GM18498 (cell line): ENCODE data around the gene DNAL4.

Experiments
- ATAC-seq: cut with Tn5 transposase; IDR thresholded peaks from one replicate; pipeline ENCODE4 v1.9.1; 2021; ENCODE audit warnings: mild to moderate bottlenecking, moderate library complexity; ENCODE audit not compliant: unreplicated experiment

DNAL4 gene

DNA sequence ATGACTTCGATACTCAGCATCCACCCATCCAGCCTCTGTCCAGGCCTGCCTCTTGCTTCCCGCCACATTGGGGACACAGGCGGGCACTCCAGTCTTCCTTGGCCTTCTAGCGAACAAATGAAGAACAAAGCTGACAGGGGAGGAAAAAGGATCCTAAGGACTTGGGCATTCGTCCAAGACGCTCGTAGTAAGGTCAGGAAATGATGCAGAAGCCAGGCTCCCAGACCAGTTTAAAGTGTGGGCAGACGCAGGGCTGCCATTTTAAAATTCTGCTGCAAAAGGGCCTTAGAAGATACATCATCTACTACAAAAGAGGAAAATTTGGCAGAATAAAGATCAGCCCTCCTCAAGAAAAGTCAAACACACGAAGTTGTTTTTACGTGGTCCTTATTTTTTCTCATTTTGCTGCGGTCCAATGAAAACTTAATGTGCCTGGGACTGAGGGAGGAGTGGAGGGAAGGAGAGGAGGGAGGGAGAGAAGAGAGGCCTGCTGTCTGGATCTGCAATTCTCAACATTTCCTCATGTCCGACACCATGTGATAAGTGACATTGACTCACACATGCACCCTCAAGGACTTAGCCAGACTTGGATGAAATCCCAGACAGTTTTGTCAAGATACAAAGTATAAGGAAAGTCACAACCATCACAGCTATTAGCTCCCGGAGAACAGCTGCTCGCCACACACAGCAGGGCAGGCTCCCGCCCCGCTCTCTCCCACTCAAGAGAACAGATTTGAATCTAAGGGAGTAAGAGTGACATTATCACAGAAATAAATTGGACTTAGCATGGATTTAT is 5.7 kb downstream of the DNAL4 start:
- ATAC-seq: no peak

DNA sequence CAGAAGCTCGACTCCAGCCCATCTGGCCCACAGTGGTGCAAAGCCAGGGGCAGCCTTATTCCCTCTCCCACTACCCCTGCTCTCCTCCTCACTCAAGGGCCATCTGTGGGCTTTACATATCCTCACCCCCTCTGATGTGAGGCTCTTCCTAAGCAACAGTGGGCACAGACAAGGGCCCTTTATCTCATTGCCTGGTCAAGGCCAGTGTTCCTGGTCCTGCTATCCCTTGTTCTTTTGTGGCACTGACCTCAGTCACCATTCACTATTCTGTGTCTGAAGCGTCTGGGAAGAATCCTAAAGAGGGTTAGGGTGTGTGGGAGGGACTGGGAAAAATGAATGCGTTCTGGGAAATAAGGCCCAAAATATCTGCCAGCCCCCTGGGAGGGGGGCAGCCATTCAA is 7.3 kb downstream of the DNAL4 start:
- ATAC-seq: no peak

DNA sequence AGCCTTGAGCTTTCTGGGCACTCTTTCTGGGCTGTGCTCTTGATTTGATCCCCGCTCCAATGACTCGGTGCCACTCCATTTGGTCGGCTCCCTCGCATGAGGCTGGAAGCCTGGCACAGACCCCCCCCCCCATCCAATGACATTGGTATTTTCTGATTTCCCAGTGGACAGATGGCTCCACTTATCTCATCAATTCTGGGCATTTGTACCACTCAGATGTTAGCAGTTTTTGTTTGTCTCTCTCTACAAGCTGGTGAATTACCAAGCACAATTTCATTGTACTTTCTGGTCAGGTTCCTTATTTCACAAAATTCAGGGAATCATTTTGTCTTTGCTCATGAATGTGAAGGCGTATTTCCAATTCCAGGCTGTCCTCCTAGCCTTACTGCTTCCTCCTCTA is 9.1 kb downstream of the DNAL4 start:
- ATAC-seq: no peak

DNA sequence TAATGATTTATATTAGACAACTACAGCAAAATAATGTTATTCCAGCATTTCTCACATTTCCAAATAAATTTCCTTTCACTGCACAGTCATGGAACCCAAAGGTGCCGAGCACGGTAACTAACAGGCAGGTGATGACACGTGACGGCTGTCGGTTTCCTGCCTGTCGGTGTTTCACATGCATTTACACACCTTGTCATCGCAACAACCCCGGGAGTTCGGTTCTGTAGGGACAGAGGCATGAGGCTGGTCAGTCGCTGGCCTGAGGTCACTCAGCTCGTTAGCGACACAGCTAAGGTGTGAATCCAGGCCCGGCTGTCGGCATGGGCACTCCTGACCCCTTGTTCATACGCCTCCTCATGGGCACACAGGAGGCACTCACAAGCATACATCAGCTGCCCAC is 9.9 kb downstream of the DNAL4 start:
- no peak for ATAC-seq

DNA sequence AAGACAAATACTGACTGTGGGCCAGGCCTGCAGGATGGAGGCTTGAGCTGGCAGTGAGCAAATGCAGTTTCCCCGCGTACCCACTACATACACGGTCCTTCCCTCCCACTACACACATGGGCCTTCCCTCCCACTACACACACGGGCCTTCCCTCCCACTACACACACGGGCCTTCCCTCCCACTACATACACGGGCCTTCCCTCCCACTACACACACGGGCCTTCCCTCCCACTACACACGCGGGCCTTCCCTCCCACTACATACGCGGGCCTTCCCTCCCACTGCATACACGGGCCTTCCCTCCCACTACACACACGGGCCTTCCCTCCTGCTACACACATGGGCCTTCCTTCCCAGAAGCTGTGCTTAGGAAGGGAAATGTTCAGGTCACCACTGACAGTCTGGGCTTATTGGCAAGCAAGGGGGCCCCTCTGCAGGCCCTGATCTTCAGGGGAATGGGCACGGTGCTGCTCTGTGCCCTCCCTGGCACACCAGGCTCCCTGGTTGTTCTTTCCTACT is 10.8 kb downstream of the DNAL4 start:
- no peak for ATAC-seq

DNA sequence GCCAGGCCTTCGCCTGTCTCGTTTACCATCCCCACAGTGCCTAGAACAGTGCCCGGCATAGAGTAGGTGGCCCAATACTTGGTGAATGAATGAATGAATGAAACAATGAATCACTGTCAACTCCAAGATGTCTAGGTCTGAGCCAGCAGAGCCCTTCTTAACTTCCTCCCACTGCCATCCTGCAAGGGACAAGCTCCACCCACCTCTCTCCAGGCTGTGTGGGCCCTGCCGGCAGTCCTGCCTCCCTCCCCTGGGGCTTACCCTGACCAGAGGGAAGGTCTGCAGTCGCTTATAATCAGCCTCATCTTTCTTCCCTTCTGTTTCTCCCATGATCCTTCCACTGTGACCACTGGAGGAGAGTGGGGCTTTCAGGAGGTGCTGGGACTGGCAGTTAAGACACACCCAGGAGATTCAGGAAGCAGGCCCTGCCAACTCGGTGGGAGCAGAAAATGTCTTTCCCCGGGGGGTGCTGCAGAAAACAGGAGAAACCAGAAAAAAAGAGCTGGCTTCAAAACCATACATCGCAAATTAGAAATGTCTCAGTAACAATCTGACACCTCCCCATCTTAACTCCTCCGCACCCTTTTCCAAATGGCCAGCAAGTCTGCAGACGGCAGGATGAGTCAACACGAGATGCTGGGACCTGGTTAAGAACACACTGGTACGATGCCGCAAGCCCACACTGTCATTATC is 11.4 kb downstream of the DNAL4 start:
- ATAC-seq: no peak

DNA sequence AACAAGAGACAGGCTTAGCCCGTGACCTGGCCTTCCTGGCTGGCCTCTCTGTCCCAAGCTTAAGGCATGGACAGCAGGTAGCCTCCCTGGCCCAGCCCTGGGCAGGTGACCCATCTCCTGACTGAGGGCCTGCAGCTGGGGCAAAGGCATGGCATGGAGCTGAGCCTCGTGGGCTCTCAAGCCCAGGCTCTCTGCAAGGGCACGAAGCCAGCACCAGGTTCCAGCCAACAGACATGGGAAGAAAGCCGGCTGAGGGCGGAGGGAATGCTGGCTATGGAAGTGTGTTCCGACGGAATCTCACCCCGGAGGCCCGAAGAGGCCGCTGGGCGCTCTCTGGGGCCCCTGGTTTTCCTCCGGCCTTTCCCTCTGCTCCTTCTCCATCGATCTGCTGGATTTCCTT is 12.9 kb downstream of the DNAL4 start:
- ATAC-seq: no peak

DNA sequence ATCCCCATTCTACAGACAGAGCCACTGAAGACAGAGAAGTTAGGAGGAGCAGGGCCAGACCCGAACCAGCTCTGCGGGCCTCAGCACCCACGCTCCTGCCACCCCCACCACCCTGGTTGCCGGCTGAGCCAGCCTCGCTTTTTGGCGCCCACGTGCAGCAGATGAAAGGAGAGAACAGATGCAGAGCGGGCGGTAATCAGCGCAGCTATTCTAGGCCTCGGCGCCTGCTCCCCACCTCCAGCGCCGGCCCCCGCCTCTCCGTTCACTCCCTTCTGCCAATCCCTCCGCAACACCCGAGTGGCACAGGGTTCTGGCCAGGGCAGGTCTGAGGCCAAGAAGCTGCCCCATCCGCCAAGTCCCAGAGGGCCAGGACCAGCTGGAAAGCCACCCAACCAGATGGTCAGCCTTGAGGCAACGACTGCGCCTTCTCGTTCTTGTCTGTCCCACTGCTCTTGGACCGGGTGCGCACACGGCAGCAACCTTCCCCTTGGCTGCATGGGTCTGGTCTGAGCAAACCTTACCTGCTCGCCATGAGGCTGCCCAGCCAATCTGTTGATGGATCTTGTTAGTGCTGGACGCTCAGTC is 16.8 kb downstream of the DNAL4 start:
- ATAC-seq: no peak

DNA sequence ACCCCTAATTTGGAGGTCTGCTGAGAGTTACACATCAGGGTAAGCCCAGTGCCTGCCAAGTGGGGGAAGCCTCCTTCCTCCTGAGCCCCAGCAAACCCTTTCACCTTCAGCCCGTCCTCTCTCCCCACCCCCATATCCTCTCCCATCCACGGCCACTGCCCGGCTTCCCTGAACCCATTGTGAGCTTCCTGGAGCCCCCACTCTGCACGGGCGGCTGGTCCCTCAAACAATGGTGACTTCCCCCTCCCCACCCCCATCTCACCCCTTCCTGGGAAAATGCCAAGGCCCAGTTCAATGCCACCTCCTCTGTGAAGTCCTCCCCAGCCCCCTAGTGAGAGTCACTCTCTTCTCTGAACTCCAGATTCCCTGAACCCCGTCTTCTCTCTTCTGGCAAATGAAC is 17.9 kb downstream of the DNAL4 start:
- ATAC-seq: no peak

DNA sequence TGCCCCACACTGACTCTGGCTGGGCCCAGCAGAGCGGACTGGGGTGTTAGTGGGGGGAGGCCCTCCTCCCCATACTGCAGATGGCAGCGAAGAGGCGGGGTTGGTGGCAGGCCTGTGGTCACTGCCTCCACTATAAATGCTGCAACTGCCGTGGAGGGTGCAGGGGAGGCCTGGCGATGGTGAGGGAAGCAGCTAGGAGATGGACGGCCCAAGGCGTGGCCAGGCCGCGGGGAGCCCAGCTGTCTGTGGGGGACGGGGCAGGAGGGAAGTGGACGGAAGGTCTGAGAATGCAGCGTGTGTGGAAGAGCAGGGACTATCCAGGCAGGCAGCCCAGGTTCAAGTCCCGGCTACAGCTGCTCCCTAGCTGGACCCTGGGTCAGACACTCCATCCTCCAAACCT is 18.3 kb downstream of the DNAL4 start:
- no peak for ATAC-seq

DNA sequence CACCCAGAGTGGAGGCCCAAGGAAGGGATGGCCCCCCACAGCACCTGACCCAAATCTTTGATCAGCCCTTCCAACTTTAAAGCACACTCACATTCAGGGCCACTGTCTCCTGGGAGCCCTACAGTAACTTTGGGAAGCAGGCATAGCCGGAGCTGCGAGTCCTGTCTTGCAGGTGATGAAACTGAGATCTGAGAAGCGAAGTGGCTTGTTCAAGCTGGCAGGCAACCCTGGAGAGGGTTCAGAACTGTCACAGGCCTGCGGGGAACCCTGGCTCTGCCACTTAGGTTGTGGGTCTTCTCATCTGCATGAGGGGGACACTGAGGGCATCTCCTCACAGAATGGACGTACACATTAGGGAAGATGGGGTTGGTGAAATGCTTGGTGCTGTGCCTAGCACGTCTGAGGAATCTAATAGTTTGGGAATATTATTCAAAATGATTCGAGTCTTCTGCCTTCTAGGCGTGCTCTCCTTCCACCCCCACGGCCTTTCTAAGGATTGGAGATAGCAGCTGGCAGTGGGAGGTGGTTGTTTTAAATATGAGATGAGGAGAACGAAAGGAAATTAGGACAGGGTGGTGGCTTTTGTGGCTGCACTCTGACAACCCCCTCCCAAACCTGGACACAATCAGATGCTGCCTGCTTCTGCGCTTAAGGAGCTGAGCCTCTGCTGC is 19.3 kb downstream of the DNAL4 start:
- ATAC-seq: no peak

DNA sequence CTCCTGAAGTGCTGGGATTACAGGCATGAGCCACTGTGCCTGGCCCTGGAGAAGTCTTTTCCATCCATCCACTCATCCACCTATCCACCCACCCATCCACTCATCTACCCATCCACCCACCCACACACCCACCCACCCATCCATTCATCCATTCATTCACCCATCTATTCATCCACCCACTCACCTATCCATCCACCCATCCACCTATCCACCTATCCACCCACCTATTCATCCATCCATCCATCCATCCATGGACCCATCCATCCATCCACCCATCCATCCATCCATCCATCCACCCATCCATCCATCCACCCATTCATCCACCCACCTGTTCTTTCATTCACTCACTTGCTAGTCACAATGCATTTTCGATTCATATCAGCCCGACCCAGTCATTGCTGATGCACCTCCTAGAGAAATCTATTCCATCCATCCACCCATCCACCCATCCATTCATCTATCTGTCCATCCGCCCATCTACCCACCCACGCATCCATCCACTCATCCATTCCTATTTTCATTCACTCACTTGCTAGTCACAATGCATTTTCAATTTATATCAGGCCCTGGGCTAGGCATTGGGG is 20.5 kb downstream of the DNAL4 start:
- no peak for ATAC-seq

DNA sequence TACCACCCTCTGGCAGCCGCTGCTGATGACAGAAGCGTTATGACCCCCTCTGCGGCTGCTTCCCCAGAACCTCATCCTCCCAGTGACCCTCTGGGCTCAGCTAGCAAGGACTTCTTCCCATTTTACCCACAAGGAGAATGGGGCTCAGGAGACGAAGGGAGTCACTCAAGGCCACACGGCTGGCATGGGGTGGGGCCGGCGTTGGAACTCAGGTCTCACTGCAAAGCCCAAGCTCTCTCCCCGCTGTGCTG is 21.4 kb downstream of the DNAL4 start:
- no peak for ATAC-seq

DNA sequence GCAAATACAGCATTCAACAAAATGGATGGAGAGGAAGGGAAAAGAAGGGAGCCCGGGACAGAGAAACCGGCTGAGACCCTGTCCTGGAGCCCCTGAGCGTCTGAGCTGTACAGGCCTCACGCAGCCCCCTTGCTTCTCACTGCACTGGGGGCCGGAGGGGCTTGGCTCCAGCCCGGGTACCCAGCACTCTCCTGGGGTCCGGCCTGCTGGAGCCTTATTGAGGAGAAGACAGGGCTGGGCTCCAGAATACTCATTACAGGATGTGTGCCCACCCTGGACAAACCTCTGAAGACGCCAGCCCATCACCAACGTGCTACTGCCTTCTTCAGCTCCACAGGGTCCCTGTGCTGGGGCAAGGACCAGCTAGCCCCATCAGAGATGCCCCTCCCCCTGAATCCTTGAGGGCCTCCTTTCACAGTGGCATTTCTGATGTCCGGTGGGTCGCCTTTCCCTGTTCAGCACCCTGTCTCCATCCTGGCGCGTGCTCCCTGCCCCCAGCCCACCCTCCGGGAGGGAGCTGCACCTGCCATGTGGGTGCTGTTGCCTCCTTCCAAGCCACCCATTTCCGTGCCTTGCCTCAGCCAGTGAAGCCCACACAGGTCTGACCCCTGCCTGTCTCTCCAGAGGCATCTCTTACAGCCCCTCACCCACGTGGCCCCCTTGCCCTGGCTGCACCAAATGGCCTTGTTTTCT is 23.5 kb downstream of the DNAL4 start:
- ATAC-seq: no peak

DNA sequence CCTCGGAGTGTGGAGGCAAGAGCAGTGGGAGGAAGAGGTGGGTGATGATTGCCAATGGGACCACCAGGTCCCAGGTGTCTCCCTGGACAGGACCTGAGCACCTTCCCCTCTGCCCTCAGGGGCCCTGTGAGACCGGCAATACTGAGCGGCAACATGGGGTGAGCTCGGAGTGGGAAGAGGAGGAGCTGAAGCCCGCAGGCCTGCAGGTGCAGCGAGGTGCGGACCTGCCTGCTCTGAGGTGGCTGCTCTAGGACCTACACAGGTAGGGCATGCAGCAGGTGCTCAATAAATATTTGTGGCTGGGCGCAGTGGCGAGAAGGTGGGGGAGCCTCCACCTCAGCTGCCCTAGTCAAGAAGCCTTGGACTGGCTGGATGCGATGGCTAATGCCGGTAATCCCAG is 25.9 kb downstream of the DNAL4 start:
- no peak for ATAC-seq

DNA sequence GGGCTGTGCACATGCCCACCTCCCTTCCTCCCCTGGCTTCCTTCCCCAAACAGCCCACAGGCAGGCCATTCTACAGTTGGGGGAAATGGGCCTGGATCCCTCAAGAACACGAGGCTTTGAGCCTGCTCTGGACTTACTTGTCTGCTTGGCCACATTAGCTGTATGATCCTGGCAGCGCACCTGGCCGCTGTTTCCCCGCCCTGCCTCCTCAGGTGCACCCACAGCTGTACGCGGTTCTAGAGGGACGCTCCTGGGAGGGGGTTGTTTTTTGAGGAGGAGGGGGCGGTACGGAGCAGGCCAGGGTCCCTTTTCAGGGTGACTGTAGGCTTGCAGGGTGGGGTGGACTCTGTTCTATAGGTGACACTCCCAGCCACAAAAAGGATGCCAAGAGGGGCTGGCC is 26.6 kb downstream of the DNAL4 start:
- no peak for ATAC-seq

DNA sequence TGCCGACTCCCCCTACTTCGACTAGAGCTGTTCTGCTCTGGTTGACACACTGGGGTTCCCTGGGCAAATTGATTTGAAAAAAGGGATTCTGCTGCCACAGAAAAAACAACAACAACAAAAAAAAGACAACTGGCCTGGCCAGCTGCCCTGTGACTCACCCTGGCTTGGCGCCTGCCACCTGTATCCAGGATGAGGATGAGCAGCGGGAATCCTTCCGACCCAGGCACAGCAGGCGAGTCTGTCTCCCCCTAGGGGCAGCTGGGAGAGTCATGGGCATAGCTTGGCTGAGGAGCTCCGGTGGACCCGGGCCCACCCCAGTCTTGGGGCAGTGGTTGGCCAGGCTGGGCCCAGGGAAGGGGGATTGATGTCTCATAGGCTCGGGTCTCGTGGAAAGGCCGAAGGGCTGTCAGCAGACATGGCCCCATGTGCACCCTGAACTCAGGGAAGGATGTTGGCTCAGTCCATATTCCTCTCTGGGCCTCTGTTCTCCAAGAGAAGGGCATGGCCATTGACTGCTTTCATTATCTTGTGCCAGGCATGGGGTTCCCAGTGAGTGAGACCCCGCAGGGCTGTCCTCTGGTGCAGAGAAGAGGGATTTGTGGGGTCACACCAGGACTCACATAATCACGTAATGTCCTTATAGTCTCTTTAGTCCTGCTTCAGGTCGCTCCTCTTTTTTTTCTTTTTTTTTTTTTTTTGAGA is 27.7 kb downstream of the DNAL4 start:
- ATAC-seq: no peak

DNA sequence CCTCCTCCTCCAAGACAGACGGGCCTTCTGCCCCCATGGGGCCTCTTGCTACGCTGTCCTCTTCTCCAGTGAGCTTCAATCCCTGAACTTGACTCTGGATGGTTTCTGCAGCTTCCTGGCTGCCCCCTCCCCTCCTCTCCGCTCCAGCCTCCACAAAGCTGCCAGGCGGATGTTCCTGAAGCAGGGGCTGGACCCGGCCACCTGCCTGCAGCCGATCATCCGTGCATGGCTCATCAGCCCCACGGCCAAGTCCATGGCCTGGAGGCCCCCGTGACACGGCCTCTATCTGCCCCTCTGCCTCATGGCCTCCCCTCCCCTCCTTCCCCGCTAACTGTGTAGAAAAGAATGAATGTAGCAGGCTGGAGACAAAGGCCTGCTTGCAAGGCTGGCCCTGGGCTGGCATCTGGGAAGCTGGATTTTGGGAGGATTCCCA is 31.4 kb downstream of the DNAL4 start:
- no peak for ATAC-seq

DNA sequence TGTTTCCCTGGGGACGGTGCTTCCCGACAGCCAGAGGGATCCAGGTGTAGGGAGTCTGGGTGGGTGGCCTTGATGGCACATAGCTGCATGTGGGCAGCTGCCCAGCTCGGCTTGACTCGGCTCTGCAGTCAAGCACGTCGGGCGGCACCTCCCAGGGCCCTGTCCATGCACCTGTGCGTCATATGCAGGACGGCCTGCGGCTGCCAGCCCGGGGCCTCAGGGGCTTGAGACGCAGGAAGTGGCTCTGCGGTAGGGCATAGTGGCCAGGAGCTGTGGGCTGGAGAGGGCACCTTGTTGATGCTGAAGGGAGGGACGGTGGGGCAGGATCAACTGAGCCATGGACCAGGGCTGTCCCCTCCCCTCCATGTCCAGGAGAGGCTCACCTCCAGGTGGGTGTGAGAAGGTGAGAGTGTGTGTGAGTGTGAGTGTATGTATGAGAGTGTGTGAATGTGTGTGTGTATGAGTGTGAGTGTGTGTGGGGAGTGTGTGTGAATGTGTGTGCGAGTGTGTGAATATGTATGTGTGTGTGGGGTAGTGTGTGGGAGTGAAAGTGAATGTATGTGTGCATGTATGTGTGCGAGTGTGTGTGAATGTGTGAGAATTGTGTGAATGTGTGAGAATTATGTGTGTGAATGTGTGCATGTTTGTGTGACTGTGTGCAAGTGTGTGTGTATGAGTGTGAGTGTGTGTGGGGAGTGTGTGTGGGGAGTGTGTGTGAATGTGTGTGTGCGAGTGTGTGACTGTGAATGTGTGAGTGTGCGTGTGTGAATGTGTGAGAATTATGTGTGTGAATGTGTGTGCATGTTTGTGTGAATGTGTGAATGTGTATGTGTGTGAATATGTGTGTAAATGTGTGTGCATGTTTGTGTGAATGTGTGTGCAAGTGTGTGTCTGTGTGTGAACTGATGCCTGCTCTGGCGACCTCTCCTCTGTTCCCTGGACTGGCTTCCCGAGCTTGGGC is 32.5 kb downstream of the DNAL4 start:
- ATAC-seq: no peak
